ENCODE data around the gene STARD8.

STARD8 gene

DNA sequence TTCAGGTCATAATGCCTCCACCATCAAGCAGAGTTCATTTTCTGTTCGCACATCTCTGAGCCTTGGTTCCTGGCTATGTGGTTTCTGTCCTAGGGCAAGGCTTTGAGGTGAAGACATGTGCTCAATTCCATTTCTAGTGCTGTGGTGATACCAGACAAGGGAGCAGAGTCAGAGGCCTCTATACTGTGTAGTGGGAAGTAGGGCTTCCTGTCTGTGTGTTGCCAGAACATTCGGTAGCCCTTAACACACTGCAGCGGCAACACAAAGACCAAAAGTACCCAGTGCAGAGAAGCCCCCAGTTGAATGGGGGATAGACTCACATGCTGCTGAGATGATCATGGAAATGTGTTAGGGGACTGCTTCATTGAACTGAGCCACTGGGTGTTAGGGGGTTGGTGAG lies 56.4 kb downstream of the STARD8 start:
- H3K27ac ChIP-seq = no peak overlapping the region
- intact Hi-C loops (cut with DNase I; ENCODE audit: low total_unique reads) = no loop called here

GRCh38 chrX:68705986-68706385 lies 58.5 kb downstream of the STARD8 start:
- DNase-seq = no peak
- no peak for TF ChIP-seq CTCF (IDR thresholded peaks at IDR 0.05)
- no peak overlapping the region for H3K4me3 ChIP-seq
- no peak overlapping the region for H3K27ac ChIP-seq
- intact Hi-C loops (cut with DNase I; ENCODE audit: low total_unique reads) = no loop called here
- no peaks in the 10 kb centered on the region for H3K36me3 ChIP-seq
- no peaks in the 10 kb centered on the region for H3K27me3 ChIP-seq
- H3K9me3 ChIP-seq = no peaks in the 10 kb centered on the region
- no peaks in the 10 kb centered on the region for H3K4me1 ChIP-seq

More for the DNA sequence above, 56.4 kb downstream of the STARD8 start:
- DNase-seq = no peak
- Histone ChIP-seq H3K9me3 (no peaks in the 10 kb centered on the region), H3K27me3 (no peaks in the 10 kb centered on the region), H3K4me1 (no peaks in the 10 kb centered on the region), H3K36me3 (no peaks in the 10 kb centered on the region), H3K4me3 (no peak overlapping the region)
- TF ChIP-seq CTCF (IDR thresholded peaks at IDR 0.05) = no peak

DNA sequence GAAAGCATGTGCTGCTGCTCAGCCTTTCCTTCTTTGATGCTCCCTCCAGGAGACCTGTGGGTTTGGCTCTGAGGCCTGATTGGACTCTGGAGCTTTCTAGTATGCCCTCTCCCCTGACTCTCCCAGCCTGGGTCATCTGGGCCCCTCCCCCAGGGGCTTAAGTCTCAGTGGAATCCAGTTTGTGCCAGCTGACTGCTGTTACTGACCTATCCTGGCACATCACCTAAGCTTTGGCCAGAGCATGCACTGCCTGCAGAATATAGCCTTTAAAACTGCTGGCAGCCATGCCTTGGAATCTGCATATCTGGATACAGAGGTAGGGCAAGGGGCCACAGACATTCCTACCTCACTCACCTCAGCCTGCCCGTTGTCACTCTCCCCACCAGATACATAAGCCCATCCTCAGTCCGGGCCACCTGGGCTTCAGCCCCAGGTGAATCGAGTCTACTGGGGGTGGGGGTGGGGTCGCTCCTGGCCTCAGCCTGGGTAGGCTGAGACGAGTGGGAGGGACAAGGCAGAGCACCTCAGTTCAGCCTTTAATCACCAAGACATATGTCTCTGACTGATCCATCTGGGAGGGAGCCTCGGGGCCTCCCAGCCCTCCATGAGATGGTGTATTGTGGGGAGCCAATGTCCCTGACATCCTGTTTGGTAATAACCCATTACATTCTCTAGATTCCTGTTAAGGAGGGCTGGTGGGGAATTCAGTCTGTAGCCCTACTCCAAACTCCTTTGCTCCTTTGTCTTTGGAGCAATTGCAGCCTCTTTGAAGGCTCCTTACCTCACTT lies 61.2 kb downstream of the STARD8 start:
- DNase-seq = no peak
- Histone ChIP-seq H3K36me3 (no peaks in the 10 kb centered on the region), H3K27me3 (no peaks in the 10 kb centered on the region), H3K4me1 (no peaks in the 10 kb centered on the region), H3K27ac (no peak overlapping the region), H3K4me3 (no peak overlapping the region), H3K9me3 (no peaks in the 10 kb centered on the region)
- intact Hi-C loops (cut with DNase I; ENCODE audit: low total_unique reads) = no loop called here
- TF ChIP-seq CTCF (IDR thresholded peaks at IDR 0.05) = no peak

DNA sequence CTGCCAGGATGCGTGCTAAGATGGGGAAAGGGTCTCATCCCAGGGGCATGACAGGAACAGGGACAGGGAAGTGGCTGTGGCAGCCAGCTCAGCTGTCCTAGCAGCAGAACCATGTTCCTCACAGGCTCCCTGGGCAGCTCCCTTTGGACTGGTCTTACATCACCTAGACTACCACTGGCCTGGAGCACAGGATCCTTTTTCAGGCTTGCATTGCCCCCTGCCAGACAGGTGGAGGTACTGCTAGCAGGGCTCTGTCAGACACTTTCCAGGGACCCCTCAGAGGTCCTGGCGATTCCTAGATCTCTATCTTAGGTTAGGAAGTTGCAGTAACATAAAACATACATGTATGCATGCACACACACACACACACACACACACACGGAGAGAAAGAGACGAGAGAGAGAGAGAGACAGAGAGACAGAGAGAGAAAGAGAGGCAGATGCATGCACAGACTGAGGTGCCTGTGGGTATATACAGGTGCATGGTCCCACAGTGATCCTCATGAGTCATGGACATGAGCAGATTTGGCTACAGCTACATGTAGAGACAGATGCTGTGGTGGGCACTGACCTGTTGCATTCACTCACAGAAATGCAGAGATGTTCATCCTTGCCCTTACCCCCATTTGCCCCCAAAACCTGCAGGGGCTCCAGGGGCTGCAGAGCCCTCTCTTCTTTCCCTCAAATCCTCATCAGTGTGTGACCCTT lies 63.6 kb downstream of the STARD8 start:
- Histone ChIP-seq H3K4me3 (no peak overlapping the region), H3K9me3 (no peaks in the 10 kb centered on the region), H3K36me3 (no peaks in the 10 kb centered on the region), H3K4me1 (no peaks in the 10 kb centered on the region), H3K27me3 (no peaks in the 10 kb centered on the region), H3K27ac (no peak overlapping the region)
- peak in 1 of 2 experiments; percentile 25 for TF ChIP-seq CTCF (IDR thresholded peaks at IDR 0.05)
- DNase-seq = peak in 1 of 2 donors; percentile 36
- intact Hi-C loops (cut with DNase I; ENCODE audit: low total_unique reads) = no loop called here

DNA sequence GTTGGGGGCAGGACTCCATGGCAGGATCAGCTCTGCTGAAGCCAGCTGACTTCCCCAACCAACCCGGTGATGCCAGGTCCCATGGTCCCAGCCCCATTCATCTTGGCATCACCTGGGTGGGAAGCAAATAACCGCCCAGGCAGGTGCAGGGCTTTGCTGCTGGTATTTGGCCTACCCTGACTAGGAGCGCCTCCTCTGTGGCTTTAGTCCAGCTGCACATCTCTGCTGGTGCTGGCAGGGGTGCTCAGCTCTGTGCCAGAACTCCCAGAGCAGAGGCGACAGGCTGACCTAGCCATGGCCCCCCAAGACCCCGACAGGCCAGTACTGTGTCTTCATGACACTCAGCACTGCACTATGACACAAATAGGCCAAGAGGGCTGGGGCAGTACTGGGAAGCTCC lies 64.4 kb downstream of the STARD8 start:
- H3K27ac ChIP-seq = no peak overlapping the region
- intact Hi-C loops (cut with DNase I; ENCODE audit: low total_unique reads) = no loop called here

More for the DNA sequence above, 64.4 kb downstream of the STARD8 start:
- no peak overlapping the region for H3K4me3 ChIP-seq
- no peaks in the 10 kb centered on the region for H3K36me3 ChIP-seq
- no peaks in the 10 kb centered on the region for H3K9me3 ChIP-seq
- no peak for TF ChIP-seq CTCF (IDR thresholded peaks at IDR 0.05)
- H3K4me1 ChIP-seq = no peaks in the 10 kb centered on the region
- DNase-seq = no peak
- no peaks in the 10 kb centered on the region for H3K27me3 ChIP-seq
